Skeletal muscle satellite cell (primary cell): ENCODE data around the gene SCMH1.

Experiments used
- H3K27me3 ChIP-seq: 2 replicates; pipeline ENCODE4 v1.7.0; 2013; ENCODE audit warnings: low read length; ENCODE audit not compliant: control insufficient read depth, insufficient read depth
- H3K36me3 ChIP-seq: 2 replicates; pipeline ENCODE4 v1.7.0; 2013; ENCODE audit warnings: mild to moderate bottlenecking, control low read depth, low read length; ENCODE audit not compliant: insufficient read depth
- H3K4me1 ChIP-seq: 2 replicates; pipeline ENCODE4 v1.7.0; 2013; ENCODE audit warnings: low read length; ENCODE audit not compliant: control insufficient read depth, insufficient read depth
- H3K4me2 ChIP-seq: 2 replicates; pipeline ENCODE4 v1.7.0; 2013; ENCODE audit warnings: mild to moderate bottlenecking, low read length
- H3K4me3 ChIP-seq: 2 replicates; pipeline ENCODE4 v1.7.0; 2013; ENCODE audit warnings: low read length
- H3K9ac ChIP-seq: 2 replicates; pipeline ENCODE4 v1.7.0; 2013; ENCODE audit warnings: mild to moderate bottlenecking, low read depth, low read length, moderate library complexity
- H3K9me3 ChIP-seq: replicated peaks from 2 replicates; pipeline ENCODE4 v1.7.0; 2013; ENCODE audit warnings: mild to moderate bottlenecking, control low read depth, low read length

Gene SCMH1

GRCh38 chr1:41073971-41074370 is 168.1 kb downstream of the SCMH1 start:
- peaks cover 7% of the 10 kb centered on the region for H3K4me1 ChIP-seq
- H3K9ac ChIP-seq = no peak overlapping the region
- no peak overlapping the region for H3K4me2 ChIP-seq
- no peaks in the 10 kb centered on the region for H3K36me3 ChIP-seq
- H3K27me3 ChIP-seq = no peaks in the 10 kb centered on the region
- H3K4me3 ChIP-seq = no peak overlapping the region
- no peaks in the 10 kb centered on the region for H3K9me3 ChIP-seq

- Histone ChIP-seq H3K4me1 (peaks cover 7% of the 10 kb centered on the region), H3K4me2 (no peak overlapping the region), H3K9me3 (no peaks in the 10 kb centered on the region), H3K36me3 (peaks cover 5% of the 10 kb centered on the region), H3K4me3 (no peak overlapping the region), H3K27me3 (no peaks in the 10 kb centered on the region), H3K9ac (no peak overlapping the region)
Observed at GRCh38 chr1:41072051-41072450, 170.1 kb downstream of the SCMH1 start.

GRCh38 chr1:41056907-41057306 is 185.2 kb downstream of the SCMH1 start:
- H3K27me3 ChIP-seq = no peaks in the 10 kb centered on the region
- no peaks in the 10 kb centered on the region for H3K4me1 ChIP-seq
- H3K36me3 ChIP-seq = peaks cover 17% of the 10 kb centered on the region
- H3K9me3 ChIP-seq = no peaks in the 10 kb centered on the region
- H3K4me2 ChIP-seq = no peak overlapping the region
- H3K4me3 ChIP-seq = no peak overlapping the region
- no peak overlapping the region for H3K9ac ChIP-seq

- Histone ChIP-seq H3K36me3 (peaks cover 18% of the 10 kb centered on the region), H3K4me1 (no peaks in the 10 kb centered on the region), H3K9me3 (no peaks in the 10 kb centered on the region), H3K9ac (no peak overlapping the region), H3K27me3 (no peaks in the 10 kb centered on the region), H3K4me2 (no peak overlapping the region), H3K4me3 (no peak overlapping the region)
Observed at GRCh38 chr1:41053316-41053715, 188.8 kb downstream of the SCMH1 start.

- Histone ChIP-seq H3K9me3 (no peaks in the 10 kb centered on the region), H3K4me2 (no peak overlapping the region), H3K4me3 (no peak overlapping the region), H3K27me3 (no peaks in the 10 kb centered on the region), H3K36me3 (peaks cover 39% of the 10 kb centered on the region), H3K9ac (no peak overlapping the region), H3K4me1 (peaks cover 3% of the 10 kb centered on the region)
Observed at GRCh38 chr1:41051022-41051421, 191.1 kb downstream of the SCMH1 start.

DNA sequence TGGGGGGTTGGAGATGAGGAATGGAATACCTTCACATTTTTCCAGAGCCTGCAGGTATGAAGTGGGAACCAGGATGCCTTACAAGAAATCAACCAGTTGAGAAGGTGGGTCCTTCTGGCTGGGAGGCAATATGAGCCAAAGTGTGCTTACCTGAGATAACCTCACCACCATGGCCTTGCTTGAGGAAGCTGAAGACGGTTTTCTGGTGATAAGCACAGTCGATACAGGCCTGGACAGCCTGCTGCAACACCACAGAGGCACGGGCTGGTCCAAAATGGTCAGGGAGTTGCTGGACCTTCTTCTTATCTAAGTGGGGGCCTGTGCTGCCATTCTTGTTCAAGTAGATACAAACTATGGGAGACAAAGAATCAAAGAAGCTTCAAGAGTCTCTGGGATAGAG is 193.6 kb downstream of the SCMH1 start:
- no peak overlapping the region for H3K4me2 ChIP-seq
- H3K4me1 ChIP-seq = peaks cover 15% of the 10 kb centered on the region
- H3K4me3 ChIP-seq = no peak overlapping the region
- no peak overlapping the region for H3K9ac ChIP-seq
- no peaks in the 10 kb centered on the region for H3K27me3 ChIP-seq
- H3K9me3 ChIP-seq = no peaks in the 10 kb centered on the region
- peaks cover 43% of the 10 kb centered on the region for H3K36me3 ChIP-seq

- Histone ChIP-seq H3K36me3 (peaks cover 40% of the 10 kb centered on the region), H3K4me2 (no peak overlapping the region), H3K9me3 (no peaks in the 10 kb centered on the region), H3K4me1 (peaks cover 15% of the 10 kb centered on the region), H3K9ac (no peak overlapping the region), H3K27me3 (no peaks in the 10 kb centered on the region), H3K4me3 (no peak overlapping the region)
Observed at GRCh38 chr1:41046347-41046775, 195.7 kb downstream of the SCMH1 start.

GRCh38 chr1:41045740-41046139 is 196.4 kb downstream of the SCMH1 start:
- H3K36me3 ChIP-seq = peaks cover 40% of the 10 kb centered on the region
- H3K4me2 ChIP-seq = no peak overlapping the region
- H3K9me3 ChIP-seq = no peaks in the 10 kb centered on the region
- H3K27me3 ChIP-seq = no peaks in the 10 kb centered on the region
- peaks cover 15% of the 10 kb centered on the region for H3K4me1 ChIP-seq
- H3K4me3 ChIP-seq = no peak overlapping the region
- H3K9ac ChIP-seq = no peak overlapping the region

GRCh38 chr1:41044187-41044586 is 197.9 kb downstream of the SCMH1 start:
- H3K4me2 ChIP-seq = no peak overlapping the region
- peaks cover 15% of the 10 kb centered on the region for H3K4me1 ChIP-seq
- no peak overlapping the region for H3K9ac ChIP-seq
- no peak overlapping the region for H3K4me3 ChIP-seq
- H3K27me3 ChIP-seq = no peaks in the 10 kb centered on the region
- H3K9me3 ChIP-seq = no peaks in the 10 kb centered on the region
- H3K36me3 ChIP-seq = peaks cover 40% of the 10 kb centered on the region

DNA sequence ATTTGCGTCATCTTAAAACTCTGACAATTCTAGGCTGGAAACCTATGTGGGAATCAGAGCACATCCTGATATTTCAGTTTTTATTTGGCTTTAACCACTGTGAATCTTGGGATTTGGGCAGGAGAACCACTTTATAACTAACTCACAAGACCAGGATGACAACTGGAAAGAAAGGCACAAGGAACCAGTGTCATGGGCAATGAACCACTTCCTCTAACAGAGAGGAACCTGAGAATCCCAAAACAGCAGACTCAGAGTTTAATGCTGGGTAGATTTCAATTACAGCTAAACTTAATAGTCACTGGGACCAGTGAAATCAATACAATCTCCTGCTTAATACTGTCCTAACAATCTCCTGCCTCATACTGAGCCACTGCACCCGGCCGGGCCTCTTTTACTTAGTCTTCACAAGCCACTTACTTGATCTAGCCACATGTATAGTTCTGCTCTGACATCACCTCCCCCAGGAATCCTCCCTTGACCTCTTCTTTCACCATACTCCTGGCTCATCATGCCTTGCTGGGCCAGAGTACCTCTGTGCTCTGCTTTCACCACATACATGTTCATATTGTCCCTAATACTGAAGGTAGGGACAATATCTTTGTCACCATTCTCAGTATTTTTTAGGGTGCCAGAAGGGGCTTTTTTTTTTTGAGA is 200.4 kb downstream of the SCMH1 start:
- no peak overlapping the region for H3K4me2 ChIP-seq
- H3K4me1 ChIP-seq = peaks cover 15% of the 10 kb centered on the region
- H3K9me3 ChIP-seq = no peaks in the 10 kb centered on the region
- no peak overlapping the region for H3K4me3 ChIP-seq
- peaks cover 23% of the 10 kb centered on the region for H3K36me3 ChIP-seq
- no peak overlapping the region for H3K9ac ChIP-seq
- H3K27me3 ChIP-seq = no peaks in the 10 kb centered on the region

- Histone ChIP-seq H3K36me3 (peaks cover 27% of the 10 kb centered on the region), H3K4me2 (no peak overlapping the region), H3K4me3 (no peak overlapping the region), H3K9ac (no peak overlapping the region), H3K9me3 (no peaks in the 10 kb centered on the region), H3K4me1 (no peaks in the 10 kb centered on the region), H3K27me3 (no peaks in the 10 kb centered on the region)
Observed at GRCh38 chr1:41038110-41038509, 204.0 kb downstream of the SCMH1 start.

DNA sequence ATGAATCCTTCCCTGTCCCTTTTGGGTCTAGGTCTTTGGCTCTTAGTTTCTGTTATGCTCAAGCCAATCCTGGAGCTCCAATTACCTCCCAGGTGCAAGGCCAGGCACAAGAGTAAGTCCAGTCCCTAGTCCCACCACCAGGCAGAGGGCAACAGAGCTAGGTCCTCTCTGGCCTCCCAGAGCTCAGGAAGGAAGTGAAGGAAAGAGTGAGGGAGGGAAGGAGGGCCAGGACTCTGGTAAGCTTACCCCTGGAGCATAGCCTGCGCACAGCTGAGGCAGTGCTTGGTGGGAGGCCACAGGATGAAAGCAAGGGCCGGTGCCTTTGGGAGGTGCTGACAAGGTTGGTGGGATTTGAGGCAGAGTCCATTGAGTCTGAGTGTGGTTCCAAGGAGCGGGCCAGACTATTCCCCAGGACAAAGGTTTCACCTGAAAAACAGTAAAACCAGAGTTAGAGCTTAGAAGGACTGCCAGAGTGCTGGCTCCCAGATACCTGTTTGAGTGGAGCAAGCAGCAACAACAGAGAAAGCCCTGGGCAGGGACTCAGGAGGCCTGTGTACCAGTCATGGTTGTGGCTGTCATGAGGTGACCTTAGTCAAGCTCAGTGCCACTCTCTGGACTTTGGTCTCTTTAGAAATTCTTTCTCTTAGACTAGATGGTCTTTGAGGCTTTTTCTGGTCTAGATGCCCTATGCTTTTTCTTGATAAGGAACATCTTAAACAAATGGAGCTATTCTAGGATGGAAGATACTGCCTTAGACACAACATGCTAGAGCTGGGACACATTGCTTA is 204.8 kb downstream of the SCMH1 start:
- Histone ChIP-seq H3K9ac (no peak overlapping the region), H3K4me1 (no peaks in the 10 kb centered on the region), H3K4me3 (no peak overlapping the region), H3K4me2 (no peak overlapping the region), H3K27me3 (no peaks in the 10 kb centered on the region), H3K36me3 (peaks cover 31% of the 10 kb centered on the region), H3K9me3 (no peaks in the 10 kb centered on the region)
